HG02571 (cell line): Measurements from ENCODE around the gene EPHA8.

ENCODE experiments used
- ATAC-seq: cut with Tn5 transposase; IDR thresholded peaks from one replicate; pipeline ENCODE4 v1.9.1; 2021; ENCODE audit warnings: mild to moderate bottlenecking, moderate library complexity; ENCODE audit not compliant: unreplicated experiment

The EPHA8 gene

GRCh38 chr1:22612671-22613571 lies 49.6 kb downstream of the EPHA8 start:
- ATAC-seq: no peak

GRCh38 chr1:22613572-22613918 lies 50.3 kb downstream of the EPHA8 start:
- ATAC-seq: no peak

GRCh38 chr1:22613951-22614350 lies 50.7 kb downstream of the EPHA8 start:
- no peak for ATAC-seq

- ATAC-seq: no peak
These were observed 52.6 kb downstream of the EPHA8 start for GRCh38 chr1:22615886-22616285.

- ATAC-seq: no peak
These were observed 53.3 kb downstream of the EPHA8 start for GRCh38 chr1:22616571-22616970.

- no peak for ATAC-seq
These were observed 54.8 kb downstream of the EPHA8 start for GRCh38 chr1:22618056-22618455.

- ATAC-seq: no peak
These were observed 56.0 kb downstream of the EPHA8 start for GRCh38 chr1:22619252-22619651.

- no peak for ATAC-seq
These were observed 56.5 kb downstream of the EPHA8 start for GRCh38 chr1:22619798-22620197.

GRCh38 chr1:22621761-22622160 lies 58.5 kb downstream of the EPHA8 start:
- no peak for ATAC-seq

GRCh38 chr1:22625262-22625925 lies 62.1 kb downstream of the EPHA8 start:
- no peak for ATAC-seq

- ATAC-seq: no peak
These were observed 63.2 kb downstream of the EPHA8 start for GRCh38 chr1:22626237-22627157.

- no peak for ATAC-seq
These were observed 64.0 kb downstream of the EPHA8 start for GRCh38 chr1:22627331-22627730.

GRCh38 chr1:22628698-22629444 lies 65.6 kb downstream of the EPHA8 start:
- no peak for ATAC-seq

- no peak for ATAC-seq
These were observed 66.6 kb downstream of the EPHA8 start for GRCh38 chr1:22629886-22630285.

GRCh38 chr1:22633697-22634463 lies 70.6 kb downstream of the EPHA8 start:
- no peak for ATAC-seq

GRCh38 chr1:22635436-22635835 lies 72.1 kb downstream of the EPHA8 start:
- no peak for ATAC-seq

- ATAC-seq: no peak
These were observed 73.1 kb downstream of the EPHA8 start, which contains the start of gene C1QA for GRCh38 chr1:22636353-22636752. Gene C1QA (plus strand): TSS chr1:22636628. CDS start chr1:22637617, 989 bp downstream.

- no peak for ATAC-seq
These were observed 73.6 kb downstream of the EPHA8 start for GRCh38 chr1:22636927-22637326.

- ATAC-seq: no peak
These were observed 74.7 kb downstream of the EPHA8 start for GRCh38 chr1:22637907-22638445.
